GM19328 (cell line): Measurements from ENCODE around the gene MZT2B.
"Not testable (repeated sequence)": the region's sequence is repeated elsewhere in the genome, so short reads cannot be mapped to it uniquely, and the experiment has no call there.

Source experiments
- ATAC-seq: cut with Tn5 transposase; IDR thresholded peaks from one replicate; pipeline ENCODE4 v1.9.1; 2021; ENCODE audit warnings: mild to moderate bottlenecking, moderate library complexity; ENCODE audit not compliant: unreplicated experiment

MZT2B gene

GRCh38 chr2:130169896-130170295, 12.2 kb upstream of the MZT2B start:
- no peak for ATAC-seq

GRCh38 chr2:130174866-130175265, 7.2 kb upstream of the MZT2B start:
- not testable (repeated sequence) for ATAC-seq

- ATAC-seq: not testable (repeated sequence)
Observed at GRCh38 chr2:130180404-130181324, 1.4 kb upstream of the MZT2B start.

GRCh38 chr2:130181325-130181879, 660 bp upstream of the MZT2B start, which contains the start of gene SMPD4:
TSS of gene SMPD4 (minus strand) at chr2:130181602. CDS start at chr2:130176592, 5,010 bp downstream.
- ATAC-seq: peak; percentile 57

- ATAC-seq: peak; percentile 9
Observed at GRCh38 chr2:130182826-130183511, 907 bp downstream of the MZT2B start.

GRCh38 chr2:130183512-130184373, 1.7 kb downstream of the MZT2B start:
- no peak for ATAC-seq

GRCh38 chr2:130185436-130185835, 3.4 kb downstream of the MZT2B start:
- ATAC-seq: no peak

- ATAC-seq: no peak
Observed at GRCh38 chr2:130185896-130186295, 3.8 kb downstream of the MZT2B start.

- ATAC-seq: no peak
Observed at GRCh38 chr2:130186391-130186790, 4.3 kb downstream of the MZT2B start.

- ATAC-seq: no peak
Observed at GRCh38 chr2:130187268-130187667, 5.2 kb downstream of the MZT2B start.

- ATAC-seq: not testable (repeated sequence)
Observed at GRCh38 chr2:130187859-130188792, 6.1 kb downstream of the MZT2B start.

GRCh38 chr2:130188958-130189357, 6.9 kb downstream of the MZT2B start:
- not testable (repeated sequence) for ATAC-seq

GRCh38 chr2:130190237-130190636, 8.2 kb downstream of the MZT2B start:
- no peak for ATAC-seq

- not testable (repeated sequence) for ATAC-seq
Observed at GRCh38 chr2:130191319-130191718, 9.3 kb downstream of the MZT2B start.

- ATAC-seq: not testable (repeated sequence)
Observed at GRCh38 chr2:130192451-130192850, 10.4 kb downstream of the MZT2B start.

- ATAC-seq: not testable (repeated sequence)
Observed at GRCh38 chr2:130193824-130194223, 11.8 kb downstream of the MZT2B start.

- ATAC-seq: not testable (repeated sequence)
Observed at GRCh38 chr2:130195089-130195635, 13.1 kb downstream of the MZT2B start.

- ATAC-seq: not testable (repeated sequence)
Observed at GRCh38 chr2:130196052-130196451, 14.0 kb downstream of the MZT2B start.

GRCh38 chr2:130198343-130198742, 16.3 kb downstream of the MZT2B start, which contains the start of gene TUBA3E:
TSS of gene TUBA3E (minus strand) at chr2:130198439. CDS start at chr2:130198360, 79 bp downstream.
- no peak for ATAC-seq
